RPMI8226 (cell line): Measurements from ENCODE around the gene TTC28.
A peak's percentile ranks its signal among the peaks of the same experiment; 100 is the strongest.
"Not testable (repeated sequence)": the region's sequence is repeated elsewhere in the genome, so short reads cannot be mapped to it uniquely, and the experiment has no call there.

Experiments
- DNase-seq: peaks from one replicate; pipeline ENCODE4 v3.0.0-alpha.2; 2015

The TTC28 gene

DNA sequence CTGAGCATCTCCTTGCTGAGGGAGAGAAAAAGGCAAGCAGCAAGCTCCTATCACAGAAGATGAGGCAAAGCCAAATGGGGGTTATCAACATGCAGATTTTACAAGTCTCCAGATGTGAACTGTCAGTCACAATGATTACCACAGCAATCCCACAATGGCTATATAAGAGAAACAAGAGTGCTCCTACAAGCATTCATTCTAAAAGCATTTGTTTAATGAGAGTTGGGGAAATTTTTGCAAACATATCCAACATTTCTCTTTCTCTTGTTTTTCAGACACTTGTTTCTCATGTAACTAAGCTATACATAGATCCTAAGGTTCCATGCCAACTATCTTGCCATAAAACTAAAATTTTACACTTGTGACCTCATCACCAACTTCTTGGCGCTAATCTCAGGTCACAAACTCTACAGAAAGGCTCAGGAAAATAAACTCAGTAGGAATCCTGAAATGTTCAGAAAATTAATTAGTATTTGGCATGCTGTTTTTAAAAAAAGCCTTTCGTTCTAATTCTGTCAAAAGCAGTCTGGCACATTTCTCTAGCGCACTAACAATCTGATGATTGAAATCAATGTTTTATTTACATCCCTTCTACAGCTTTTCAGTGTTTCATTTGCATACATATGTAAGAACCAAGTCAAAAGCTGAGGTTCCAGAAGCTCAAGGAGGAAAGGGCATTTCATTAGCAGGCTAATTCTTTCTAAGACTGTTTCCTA is 199.5 kb downstream of the TTC28 start:
- DNase-seq, result no peak

DNA sequence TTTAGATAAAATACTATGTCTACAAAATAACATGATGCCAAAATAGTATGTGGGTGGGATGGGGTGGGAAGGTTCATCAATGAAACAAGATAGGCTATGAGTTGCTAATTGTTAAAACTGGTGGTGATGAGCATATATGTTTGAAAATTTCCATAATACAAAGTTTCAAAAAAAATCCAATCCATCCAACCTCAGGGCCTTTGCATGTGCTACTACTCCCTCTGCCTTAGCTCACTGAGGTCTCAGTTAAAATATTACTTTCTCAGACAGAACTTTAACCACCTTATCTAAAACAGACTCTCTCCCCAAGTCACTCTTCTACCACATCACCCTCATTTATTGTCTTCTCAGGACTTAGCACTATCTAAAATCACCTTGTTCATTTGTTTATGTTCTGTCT is 201.1 kb downstream of the TTC28 start:
- DNase-seq, result no peak

DNA sequence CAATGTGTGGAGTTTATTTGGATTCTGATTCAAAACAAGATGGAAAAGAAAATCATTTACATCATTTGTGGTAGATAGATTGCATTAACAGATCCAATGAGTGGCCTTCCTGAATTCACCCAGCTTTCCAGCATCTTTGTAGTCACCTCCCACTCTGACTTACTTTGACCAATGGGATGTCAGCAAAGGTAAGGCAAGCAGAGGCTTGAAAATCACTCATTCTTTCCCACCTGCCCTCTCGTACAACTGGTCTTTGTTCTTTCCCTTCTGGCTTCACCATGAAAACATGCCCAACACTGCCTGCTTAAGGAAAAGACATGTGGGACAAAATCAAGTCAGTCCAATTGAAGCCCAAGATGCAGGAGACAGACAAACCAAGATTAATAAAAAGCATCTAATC is 202.1 kb downstream of the TTC28 start:
- DNase-seq, result no peak

DNA sequence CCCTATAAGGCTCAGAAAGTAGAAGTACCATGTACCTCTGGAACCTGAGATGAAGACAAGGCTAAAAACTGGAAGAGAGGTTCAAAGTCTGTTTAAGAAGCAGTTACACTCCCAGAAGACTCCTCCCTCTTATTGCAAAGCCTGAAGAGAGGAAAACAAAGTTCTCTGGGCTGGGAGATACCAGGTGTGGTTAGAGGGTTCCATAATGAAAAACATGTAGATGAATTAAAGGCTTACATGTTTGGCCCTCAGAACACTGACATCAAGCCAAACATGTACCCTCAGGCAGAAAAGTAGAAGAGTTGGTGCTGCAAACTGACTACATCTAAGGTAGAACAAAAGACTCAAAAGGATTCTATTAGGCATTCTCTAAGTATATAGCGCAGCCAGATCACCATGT is 205.3 kb downstream of the TTC28 start:
- no peak for DNase-seq

DNA sequence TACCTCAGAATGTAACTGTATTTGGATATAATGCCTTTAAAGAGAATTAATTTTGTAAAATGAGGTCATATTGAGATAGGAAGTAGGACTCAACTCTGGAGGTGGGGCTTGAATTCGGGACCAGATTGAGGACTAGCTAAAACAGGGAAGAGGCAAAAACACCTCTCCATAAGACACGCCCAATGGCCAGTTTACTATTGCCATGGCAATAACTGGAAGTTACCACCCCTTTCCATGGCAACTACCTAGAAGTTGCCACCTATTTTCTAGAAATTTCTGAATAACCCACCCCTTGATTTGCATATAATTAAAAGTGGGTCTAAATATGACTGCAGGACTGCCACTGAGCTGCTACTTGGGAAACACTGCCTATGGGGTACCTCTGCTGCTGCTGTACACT is 206.4 kb downstream of the TTC28 start:
- no peak for DNase-seq

DNA sequence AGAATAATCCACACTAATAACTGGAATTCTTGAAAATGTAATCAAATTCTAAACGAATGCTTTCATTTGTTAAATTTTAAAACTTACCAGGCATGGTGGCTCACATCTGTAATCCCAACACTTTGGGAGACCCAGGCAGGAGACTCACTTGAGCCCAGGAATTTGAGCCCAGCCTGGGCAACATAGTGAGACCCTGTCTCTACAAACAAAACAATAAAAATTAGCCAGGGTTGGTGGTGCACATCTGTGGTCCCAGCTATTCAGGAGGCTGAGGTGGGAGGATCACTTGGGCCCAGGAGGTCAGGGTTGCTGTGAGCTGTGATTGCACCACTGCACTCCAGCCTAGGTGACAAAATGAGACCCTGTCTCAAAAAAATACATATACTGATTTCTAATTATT is 212.6 kb downstream of the TTC28 start:
- not testable (repeated sequence) for DNase-seq

DNA sequence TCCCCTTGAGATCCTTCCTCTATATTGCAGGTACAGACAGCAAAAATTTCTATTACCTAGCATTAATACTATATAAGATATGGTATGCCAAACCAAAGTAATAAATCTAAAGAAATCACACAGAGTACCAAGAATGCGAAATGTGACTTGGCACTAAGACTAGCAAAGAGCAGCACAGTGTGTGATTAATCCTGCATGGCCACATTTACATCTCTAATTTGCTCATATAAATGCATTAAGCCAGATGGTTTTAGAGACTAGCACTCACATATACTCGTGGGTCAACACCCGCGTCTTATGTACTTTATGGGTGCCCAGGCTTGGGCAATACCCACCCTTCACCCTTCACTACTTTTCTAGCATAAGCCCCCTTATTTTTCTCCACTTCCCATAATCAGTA is 213.2 kb downstream of the TTC28 start:
- no peak for DNase-seq

DNA sequence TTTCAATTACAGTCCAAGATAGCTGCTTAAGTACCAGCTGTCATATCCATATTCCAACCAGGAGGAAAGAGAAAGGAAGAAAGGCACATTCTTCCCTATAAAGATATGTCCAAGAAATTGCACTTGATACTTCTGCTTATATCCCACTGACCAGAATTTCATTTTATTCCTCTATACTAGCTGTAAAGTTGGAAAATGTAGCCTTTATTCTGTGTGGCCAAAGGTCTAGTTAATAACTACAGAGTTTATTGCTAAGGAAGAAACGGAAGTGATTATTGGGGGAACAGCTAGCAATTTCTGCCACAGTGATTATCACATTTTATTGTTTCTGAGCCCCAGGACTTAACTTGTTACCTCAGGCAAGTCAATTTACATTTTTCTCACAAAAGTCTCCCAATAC is 213.8 kb downstream of the TTC28 start:
- no peak for DNase-seq

DNA sequence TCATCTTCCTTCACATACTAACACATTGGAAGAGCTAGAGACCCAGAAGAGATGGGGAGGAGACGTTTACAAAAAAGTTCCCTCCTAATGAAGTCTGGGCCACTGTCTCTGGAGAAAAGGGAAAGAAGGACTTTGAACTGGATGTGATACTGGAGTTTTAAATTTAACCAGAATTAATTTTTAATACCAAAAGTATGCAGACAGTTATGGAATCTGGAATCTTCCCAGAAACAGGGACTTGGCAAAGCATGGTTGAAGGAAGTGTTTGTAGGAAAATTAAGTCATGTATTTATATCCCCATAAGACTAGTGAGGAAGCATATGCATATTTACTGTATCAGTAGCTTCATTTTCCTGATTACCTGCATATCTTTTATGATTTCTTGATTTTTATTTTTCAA is 215.5 kb downstream of the TTC28 start:
- no peak for DNase-seq

DNA sequence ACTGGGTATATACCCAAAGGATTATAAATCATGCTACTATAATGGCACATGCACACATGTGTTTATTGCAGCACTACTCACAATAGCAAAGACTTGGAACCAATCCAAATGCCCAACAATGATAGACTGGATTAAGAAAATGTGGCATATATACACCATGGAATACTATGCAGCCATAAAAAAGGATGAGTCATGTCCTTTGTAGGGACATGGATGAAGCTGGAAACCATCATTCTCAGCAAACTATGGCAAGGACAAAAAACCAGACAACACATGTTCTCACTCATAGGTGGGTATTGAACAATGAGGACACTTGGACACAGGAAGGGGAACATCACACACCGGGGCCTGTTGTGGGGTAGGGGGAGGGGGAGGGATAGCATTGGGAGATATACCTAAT is 216.2 kb downstream of the TTC28 start:
- DNase-seq, result not testable (repeated sequence)

DNA sequence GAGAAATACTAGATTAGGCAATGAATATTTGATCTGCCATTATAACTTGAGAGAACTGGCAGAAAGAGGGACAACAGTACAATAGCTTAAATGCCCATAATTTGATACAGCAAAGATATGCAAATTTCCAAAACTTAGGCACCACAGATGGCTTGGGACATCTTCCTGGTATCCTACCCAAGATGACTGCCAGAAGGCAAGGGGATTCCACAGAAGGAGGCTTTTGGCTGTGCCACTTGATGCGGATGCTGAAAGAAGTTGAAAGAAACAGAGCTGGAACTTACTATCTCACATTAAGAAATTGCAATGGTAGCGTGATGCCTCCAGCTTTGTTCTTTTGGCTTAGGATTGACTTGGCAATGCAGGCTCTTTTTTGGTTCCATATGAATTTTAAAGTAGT is 216.7 kb downstream of the TTC28 start:
- DNase-seq, result no peak

DNA sequence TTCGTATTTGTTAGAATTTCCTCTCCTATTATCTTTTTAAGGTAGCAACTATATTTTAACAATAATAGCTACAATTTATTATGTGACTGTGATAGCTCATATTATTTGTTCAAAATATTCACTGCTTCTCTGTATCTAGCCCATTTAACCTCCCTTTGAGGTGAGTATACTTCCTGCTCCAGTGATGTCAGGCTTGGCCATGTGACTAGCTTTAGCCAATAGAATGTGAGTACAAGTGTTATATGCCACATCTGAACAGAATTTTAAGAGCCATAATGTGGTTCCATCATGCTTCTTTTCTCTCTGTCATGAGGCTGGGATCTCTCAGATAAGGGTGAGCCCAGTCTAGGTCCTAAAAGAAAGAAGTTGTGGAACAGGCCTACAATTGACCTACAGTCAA is 217.6 kb downstream of the TTC28 start:
- no peak for DNase-seq

DNA sequence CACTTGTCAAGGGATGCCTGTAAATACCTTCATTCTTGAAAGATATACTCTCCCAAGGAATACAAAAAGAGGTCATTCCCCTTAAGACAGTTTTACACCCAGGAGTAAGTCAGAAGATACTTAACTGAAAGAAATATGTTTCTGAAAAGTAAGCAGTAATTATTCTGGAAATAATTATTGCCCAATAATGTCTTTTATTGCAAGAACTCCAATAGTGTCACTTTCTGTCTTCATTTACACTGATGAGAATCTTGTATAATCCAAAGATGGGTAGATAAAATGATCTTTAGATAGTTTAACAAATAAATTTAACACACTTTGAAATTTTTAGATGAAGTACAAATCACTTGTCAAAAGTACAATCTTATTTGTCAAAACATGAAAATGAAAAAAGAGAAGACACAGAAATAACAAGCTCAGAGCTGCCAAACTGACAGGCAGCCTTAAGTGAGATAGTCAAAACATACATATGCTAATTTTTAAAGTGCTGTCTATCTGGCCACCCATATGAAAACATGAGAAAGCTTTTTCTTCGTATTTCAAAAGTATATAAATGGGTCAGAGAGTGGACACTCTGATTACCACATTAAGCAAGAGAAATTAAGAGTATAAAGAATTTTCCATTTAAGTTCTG is 225.1 kb downstream of the TTC28 start:
- no peak for DNase-seq

DNA sequence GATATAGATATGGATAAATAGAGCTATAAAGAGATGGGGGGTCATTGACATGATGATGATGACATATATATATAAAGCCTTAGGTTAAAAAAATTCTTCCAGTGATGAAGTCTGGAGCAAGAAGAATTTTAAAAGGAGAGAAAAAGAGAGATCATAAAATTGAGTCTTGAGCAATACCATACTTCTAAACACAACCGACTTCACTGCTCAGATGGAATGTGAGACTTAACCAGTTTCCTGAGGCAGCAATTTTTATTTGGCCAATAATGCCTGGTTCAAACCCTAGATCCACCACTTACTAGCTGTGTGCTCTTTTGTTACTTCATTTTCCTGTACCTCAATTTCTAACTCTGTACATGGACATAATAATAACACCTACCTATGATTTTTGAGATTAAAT is 229.5 kb downstream of the TTC28 start:
- no peak for DNase-seq

DNA sequence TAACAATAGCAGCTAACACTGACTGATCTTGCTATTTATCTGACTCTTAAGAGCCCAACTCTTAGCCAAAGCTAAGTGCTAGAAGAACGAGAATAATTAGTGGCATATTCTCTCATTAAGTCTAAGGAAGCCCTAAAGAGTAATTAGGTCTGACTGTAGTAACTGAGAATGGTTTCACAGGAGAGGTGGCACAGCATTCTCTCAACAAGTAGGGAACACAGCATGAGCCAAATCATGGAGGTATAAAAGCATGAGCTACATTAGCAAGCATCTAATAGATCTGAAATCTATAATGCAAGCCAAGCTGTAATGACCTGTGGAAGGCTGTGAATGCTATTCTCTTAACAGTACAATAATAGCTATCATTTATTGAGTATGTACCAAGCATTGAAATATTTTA is 230.6 kb downstream of the TTC28 start:
- no peak for DNase-seq

DNA sequence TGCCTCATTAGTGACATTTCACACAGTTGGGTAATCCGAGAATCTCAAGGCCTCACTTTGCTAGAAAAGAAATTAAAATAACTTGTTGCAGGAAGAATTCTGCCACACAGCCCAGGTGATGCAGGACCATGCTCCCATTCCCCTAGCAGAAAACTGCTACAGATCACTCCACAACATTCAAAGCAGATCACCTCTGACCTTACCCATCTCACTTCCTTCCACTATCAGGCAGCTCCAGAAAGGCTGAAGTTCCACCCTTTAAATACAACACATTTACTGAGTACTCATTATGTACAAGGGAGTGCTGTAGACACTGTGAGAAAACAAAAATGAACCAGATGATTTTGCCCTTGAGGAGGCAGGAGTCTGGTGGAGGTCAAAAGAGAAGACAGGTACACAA is 231.0 kb downstream of the TTC28 start:
- DNase-seq, result no peak

DNA sequence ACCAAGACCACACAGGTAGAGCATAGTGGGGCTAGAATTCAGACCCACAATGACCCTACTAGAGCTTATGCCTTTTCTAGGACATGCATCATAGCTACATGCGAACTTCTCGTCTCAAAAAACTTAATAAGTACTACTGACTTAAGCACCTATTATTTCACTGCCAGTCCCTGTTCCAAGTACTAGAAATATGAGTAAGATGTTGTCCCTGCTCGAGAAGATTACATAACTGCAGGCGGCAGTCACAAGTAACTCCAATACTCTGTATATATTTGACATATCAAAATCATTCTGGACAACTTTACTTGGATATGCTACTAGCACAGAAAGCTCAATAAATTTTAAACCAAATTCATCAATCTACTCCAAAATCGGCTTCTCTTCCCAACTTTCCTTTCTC is 235.0 kb downstream of the TTC28 start:
- no peak for DNase-seq

DNA sequence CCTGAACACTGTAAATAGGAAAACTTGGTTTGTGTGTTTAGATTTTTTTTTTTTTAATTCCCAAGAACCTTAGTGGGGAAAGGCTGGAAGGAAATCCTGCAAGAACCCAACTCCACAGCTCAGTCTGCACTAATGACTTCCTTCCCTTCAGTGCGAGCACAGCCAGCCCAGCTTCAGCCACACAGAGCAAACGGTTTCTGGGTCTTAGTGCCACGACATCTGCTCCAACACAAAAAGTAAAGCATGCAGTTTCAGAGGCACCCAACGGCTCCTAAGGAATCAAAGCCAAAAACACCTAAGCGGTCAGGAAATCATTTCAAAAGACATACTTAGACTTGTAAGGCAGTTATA is 236.1 kb downstream of the TTC28 start:
- peak; percentile 17 for DNase-seq

DNA sequence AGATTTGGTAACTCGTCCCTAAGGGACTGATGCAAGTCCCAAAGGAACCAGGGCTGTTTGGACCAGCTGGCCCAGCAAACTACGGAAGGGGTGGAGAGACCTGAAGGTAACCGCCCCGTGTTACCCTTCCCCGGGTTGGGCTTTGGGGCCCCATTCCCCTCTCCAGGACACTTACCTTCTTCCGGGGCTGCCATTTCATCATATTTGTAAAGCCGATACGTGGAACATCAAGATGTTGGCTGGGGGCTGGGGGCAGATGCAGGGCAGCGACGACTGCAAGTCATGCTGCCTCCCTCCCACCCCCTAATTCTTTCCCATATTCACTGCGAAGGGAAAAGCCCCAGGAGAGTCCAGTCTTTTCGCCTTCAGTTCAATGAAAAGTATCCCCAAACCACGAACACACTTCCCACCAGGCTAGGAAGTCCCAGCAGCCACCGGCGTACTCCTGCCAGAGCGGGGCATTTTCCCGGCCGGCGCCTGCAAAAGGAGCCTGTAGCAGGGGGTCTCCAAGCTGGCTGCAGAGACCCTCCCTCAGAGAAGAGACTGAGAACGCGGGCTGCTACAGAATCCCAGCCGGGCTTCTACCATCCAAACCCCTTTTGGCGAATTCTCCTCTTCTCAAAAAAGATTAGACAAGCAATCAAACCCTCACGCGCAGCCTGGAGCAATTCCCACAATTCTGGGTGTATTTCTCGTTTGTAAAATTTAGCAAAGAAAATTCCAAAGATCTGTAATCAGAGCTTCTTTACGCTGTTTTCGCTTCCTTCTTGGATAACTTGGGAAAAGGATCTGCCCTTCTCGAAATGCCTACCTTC is 236.7 kb downstream of the TTC28 start:
- DNase-seq, result no peak

DNA sequence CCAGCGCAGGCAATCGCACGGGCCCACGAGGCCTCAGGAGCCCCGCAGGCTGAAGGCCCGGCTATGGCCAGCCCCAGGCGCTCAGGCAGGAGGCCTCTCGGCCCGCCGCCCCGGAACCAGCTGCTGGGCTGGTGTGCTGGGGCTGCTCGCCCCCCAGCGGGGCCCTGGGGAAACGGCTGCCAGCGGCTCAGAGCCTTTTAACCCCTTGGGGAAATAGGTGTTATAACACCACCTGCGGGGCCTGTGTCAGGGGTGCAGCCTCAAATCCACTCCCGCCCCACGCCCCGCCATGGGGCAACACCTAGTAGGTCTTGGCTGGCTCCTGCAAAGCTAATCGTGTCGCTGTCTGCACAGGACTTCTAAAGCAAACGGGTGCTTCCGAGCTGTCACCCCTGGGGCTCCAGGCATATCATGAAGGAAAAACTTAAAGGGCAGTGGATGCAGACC is 237.4 kb downstream of the TTC28 start:
- DNase-seq, result peak; percentile 72

DNA sequence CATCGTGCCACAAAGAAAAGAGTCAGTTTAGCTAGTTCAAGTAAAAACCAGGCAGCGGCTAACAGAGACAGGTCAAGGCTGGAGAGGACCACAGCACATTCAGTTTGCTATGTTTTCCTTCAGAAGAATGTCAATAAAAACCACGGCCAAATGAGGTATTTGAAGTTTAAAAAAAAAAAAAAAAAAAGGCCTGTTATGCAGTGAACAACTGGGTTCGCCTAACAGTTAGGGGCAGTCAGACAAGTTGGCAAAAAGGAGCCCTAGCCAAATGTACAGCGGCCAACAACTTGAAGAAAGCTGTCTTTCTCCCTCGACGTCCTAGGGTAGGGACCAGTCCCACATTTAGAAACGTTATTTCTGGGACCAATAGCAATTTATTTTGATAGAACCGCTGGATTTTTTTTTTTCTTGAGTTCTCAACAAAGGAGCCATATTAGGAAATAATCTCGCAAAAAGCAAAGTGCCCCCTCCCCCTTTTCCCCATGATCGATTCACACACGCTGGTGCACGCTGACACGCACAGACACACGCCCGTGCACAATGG is 237.8 kb downstream of the TTC28 start:
- DNase-seq, result no peak

DNA sequence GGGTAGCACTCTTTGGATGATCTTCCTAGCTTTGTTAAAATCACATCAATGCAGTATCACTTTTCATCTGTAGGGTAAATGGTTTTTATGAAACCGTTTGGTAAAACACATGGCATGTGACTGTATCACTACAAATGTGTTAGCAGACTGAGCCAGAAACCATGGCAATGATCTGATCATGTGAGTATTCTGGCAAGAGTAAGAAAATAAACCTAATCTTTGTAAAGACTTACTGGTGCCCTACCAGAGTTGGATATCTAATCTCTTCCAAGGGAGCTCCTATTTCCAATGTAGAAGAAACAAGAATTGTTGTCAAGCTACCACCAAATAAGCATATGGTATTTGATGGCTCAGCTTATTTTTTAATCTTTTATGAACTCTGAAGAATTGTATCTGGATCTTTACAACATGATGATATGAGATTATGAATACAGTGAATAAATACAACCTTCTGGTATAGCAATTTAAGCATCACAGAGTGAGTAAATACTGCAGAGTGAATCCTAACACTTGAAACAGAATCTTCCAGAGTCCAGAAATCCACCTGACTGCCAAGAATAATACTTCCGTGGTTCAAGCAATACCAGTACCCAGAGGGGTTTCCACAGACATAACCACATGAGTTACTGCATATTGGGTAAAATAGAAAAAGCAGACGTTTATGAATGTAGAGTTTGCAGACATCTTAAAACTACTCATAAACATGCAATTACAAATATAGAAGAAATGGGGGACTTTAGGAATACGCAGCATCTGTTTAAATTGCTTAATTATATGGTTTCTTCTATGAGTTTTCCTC is 238.8 kb downstream of the TTC28 start:
- DNase-seq, result no peak

DNA sequence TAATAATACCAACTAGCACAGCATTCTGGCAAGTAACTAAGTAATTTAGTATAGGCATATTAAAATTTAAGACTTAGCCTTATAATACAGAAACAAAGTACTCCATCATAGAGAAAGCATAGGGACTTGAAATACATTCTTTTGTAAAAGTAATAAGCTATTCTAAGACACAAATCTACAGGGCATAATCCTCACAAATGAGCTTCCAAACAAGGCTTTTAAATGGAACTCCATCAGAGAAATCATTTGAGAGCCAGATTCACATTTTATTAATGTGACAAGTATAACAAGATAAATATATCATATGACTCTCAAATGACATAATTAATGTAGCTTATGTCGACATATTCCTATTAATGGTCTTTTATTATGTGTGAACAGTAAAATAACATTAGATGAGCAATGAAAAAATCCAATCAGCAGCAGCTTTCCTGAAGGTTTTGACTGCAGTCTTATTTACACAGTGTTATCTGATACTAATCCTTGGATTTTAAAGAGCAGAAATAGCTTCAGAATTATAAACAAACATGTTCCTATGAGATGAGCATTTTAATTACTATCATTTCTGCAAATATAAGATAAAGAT is 241.4 kb downstream of the TTC28 start:
- no peak for DNase-seq
